SK-N-MC (cell line): ENCODE measurements around the gene NQO2.

ENCODE experiments used
- EZH2 ChIP-seq: fragments of 200-600 bp; sonication (generic); IDR thresholded peaks from one replicate; pipeline ENCODE4 v1.6.1; 2017; ENCODE audit warnings: antibody characterized with exemption
- FOXP2 ChIP-seq: optimal IDR thresholded peaks from 2 replicates; pipeline ENCODE3; 2011; ENCODE audit warnings: mild to moderate bottlenecking, moderate library complexity; ENCODE audit not compliant: insufficient read depth; ENCODE audit errors: extremely low read length, control extremely low read depth
- POLR2AphosphoS5 ChIP-seq: IDR thresholded peaks from 2 replicates; pipeline ENCODE4 v1.6.1; 2012; ENCODE audit warnings: mild to moderate bottlenecking, low read depth, low read length, borderline replicate concordance

DNA sequence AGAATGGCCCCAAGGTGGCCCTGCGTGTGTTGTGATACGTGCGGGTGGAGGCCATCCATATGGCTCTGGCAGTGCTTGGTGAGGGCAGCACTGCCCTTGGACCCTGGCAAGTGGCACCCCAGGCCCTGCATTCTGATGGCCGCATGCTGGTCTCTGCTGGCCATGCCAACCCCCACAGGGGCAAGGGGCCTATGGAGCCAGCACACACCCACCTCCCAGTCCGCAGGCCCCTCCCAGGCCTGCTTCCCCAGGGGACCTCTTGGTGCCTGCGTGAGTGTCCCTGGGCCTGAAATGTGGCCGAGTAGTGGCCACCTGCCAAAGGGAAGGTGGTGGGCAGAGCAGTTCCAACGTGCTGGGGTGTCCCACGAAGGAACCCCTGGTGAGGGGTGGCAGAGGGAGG, 17.6 kb downstream of the NQO2 start:
- TF ChIP-seq EZH2 (no peak), POLR2AphosphoS5 (peak; percentile 40; the same call in 1 of the 2 replicates), FOXP2 (no peak)
